Thoracic aorta (tissue), 2 donors: ENCODE measurements around the gene SHE. TPM values are rescaled to one million over a fixed set of nuclear protein-coding genes. Genes with fewer than 3 reads are reported as not detected.

Experiments
- ATAC-seq: fragments of 150-250 bp; one replicate; pipeline ENCODE4 v1.8.0; 2017; ENCODE audit warnings: low read depth; ENCODE audit not compliant: insufficient number of reproducible peaks, low FRiP score
- DNase-seq: peaks from one replicate; pipeline ENCODE4 v3.0.0-alpha.2; 2020; ENCODE audit warnings: low spot score
- H3K27ac ChIP-seq, 2 donors: fragments of 200-600 bp; sonication (generic); 1 replicate in 1 of 2; 2 replicates in 1 of 2; pipeline ENCODE4 v1.5.1; 2016; ENCODE audit warnings: mild to moderate bottlenecking in 2 of 2, moderate library complexity in 2 of 2
- H3K27me3 ChIP-seq: fragments of 200-600 bp; sonication (generic); replicated peaks from 2 replicates; pipeline ENCODE4 v1.6.0; 2016; ENCODE audit warnings: mild to moderate bottlenecking; ENCODE audit not compliant: insufficient read depth
- H3K36me3 ChIP-seq: fragments of 200-600 bp; sonication (generic); one replicate; pipeline ENCODE4 v1.5.1; 2016
- H3K4me1 ChIP-seq, 2 donors: fragments of 200-600 bp; sonication (generic); 1 replicate in 1 of 2; 2 replicates in 1 of 2; pipeline versions ENCODE4 v1.5.1 to v1.6.0; 2016; ENCODE audit warnings: low read depth in 2 of 2, mild to moderate bottlenecking in 1 of 2; ENCODE audit not compliant: control insufficient read depth in 1 of 2
- H3K4me3 ChIP-seq: fragments of 200-600 bp; sonication (generic); 2 replicates; pipeline ENCODE4 v1.5.1; 2016; ENCODE audit warnings: mild to moderate bottlenecking
- H3K9me3 ChIP-seq: fragments of 200-600 bp; sonication (generic); 2 replicates; pipeline ENCODE4 v1.5.1; 2016
- CTCF ChIP-seq: fragments of 200-600 bp; sonication (generic); IDR thresholded peaks from one replicate; pipeline ENCODE4 v1.5.1; 2019; ENCODE audit warnings: antibody characterized with exemption
- total RNA-seq, 2 donors: library from RNA; depleted of rRNA; stranded (reverse); fragments of >200 nt; gene quantifications; one replicate each; pipeline versions ENCODE4 v1.1.0 to v1.2.3, GENCODE V29; 2016

Gene SHE
- total RNA-seq, 2 donors from 2014 or later, result 6.1 to 15.2 TPM

DNA sequence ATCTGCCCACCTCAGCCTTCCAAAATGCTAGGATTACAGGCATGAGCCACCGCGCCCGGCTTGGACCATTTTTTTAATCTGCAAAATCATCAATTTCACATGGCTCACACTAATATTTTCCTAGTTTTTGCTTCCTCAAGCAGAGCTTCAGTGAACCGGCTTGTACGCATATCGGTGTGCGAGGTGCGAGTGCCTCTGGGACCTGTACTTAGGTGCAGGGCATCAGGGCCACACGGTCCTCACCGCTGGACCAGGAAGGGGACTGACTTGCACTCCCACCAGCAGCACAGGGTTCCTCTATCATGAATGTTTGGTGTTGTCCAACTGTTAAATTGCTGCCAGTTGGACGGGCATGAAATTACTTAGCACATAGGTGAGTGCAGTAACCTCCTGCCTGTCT, 15.4 kb upstream of the SHE start:
- DNase-seq (no peak), ATAC-seq (no peak)
- Histone ChIP-seq H3K4me1 (no peaks in the 10 kb centered on the region), H3K27ac (no peak overlapping the region), H3K27me3 (no peaks in the 10 kb centered on the region), H3K9me3 (no peaks in the 10 kb centered on the region), H3K36me3 (no peaks in the 10 kb centered on the region), H3K4me3 (no peak overlapping the region)
- no peak for TF ChIP-seq CTCF

DNA sequence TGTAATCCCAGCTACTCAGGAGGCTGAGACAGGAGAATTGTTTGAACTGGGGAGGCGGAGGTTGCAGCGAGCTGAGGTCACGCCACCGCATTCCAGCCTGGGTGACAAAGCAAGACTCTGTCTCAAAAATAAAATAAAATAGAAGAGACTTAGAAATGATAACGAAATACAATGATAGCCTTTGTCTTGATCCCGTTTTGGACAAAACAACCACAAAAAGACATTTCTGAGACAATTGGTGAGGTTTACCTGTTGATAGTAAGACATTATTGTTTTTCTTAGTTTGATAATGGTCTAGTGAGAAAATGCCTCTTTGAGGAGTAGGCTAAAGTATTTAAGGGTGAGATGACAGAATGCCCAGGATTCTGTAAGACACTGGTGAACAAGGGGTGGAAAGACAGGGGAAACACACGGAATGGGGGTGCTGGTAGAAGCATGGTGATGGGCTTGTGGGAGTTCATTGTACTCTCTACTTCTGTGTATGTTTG, 11.9 kb upstream of the SHE start:
- Histone ChIP-seq H3K27ac (no peak overlapping the region), H3K27me3 (peaks cover 3% of the 10 kb centered on the region), H3K9me3 (no peaks in the 10 kb centered on the region), H3K4me1 (no peaks in the 10 kb centered on the region), H3K4me3 (no peak overlapping the region), H3K36me3 (no peaks in the 10 kb centered on the region)
- ATAC-seq, result no peak
- TF ChIP-seq CTCF, result no peak
- DNase-seq, result no peak

GRCh38 chr1:154512760-154513159, 10.5 kb upstream of the SHE start:
- TF ChIP-seq CTCF, result no peak
- ATAC-seq (no peak), DNase-seq (no peak)
- Histone ChIP-seq H3K27ac (no peak overlapping the region), H3K4me3 (no peak overlapping the region), H3K36me3 (no peaks in the 10 kb centered on the region), H3K27me3 (peaks cover 3% of the 10 kb centered on the region), H3K4me1 (no peaks in the 10 kb centered on the region), H3K9me3 (no peaks in the 10 kb centered on the region)

GRCh38 chr1:154503898-154504297, 1.7 kb upstream of the SHE start:
- Histone ChIP-seq H3K4me3 (no peak overlapping the region), H3K4me1 (peaks cover 3 to 9% of the 10 kb centered on the region in 2 donors), H3K27ac (no peak overlapping the region), H3K27me3 (peaks cover 25% of the 10 kb centered on the region), H3K36me3 (no peaks in the 10 kb centered on the region), H3K9me3 (no peaks in the 10 kb centered on the region)
- ATAC-seq (no peak), DNase-seq (no peak)
- TF ChIP-seq CTCF, result no peak

GRCh38 chr1:154502744-154503115, 518 bp upstream of the SHE start:
- no peak overlapping the region for H3K27ac ChIP-seq
- H3K4me3 ChIP-seq, result peak overlapping the region; percentile 67
- DNase-seq (no peak), ATAC-seq (no peak)
- H3K27me3 ChIP-seq, result peaks cover 25% of the 10 kb centered on the region
- no peaks in the 10 kb centered on the region for H3K36me3 ChIP-seq
- peaks cover 3 to 9% of the 10 kb centered on the region in 2 donors for H3K4me1 ChIP-seq
- no peaks in the 10 kb centered on the region for H3K9me3 ChIP-seq
- no peak for TF ChIP-seq CTCF
